Measurements from ENCODE around the gene ZNF746. TPM values are rescaled to one million over a fixed set of nuclear protein-coding genes. Genes with fewer than 3 reads are reported as not detected.
"Not testable (repeated sequence)": the region's sequence is repeated elsewhere in the genome, so short reads cannot be mapped to it uniquely, and the experiment has no call there.

The ZNF746 gene
- total and polyA plus RNA-seq, 12 donors = 5.7 to 32.2 (median 16.3) TPM

DNA sequence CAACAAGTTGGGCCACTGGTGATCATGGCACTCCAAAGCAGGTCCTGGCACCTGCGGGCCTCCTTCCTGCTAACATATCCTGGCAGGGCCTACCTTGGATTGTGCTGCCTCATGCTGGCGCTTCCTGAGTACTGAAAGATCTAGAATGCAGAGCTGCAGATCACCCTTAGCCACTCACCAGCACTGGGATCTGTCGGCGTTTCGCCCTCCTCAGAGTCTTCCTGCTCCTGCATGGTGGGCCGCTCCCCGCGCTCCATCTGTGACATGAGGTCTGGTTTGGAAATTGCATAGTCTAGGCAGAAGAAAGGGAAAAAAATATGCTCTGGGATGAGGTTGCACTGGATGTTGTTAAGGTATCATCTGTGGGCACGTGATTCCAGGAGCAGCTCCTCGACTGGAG is 46.8 kb downstream of the ZNF746 start:
- no peaks in the 10 kb centered on the region for H3K9me3 ChIP-seq (replicated peaks in 1 of 3)
- H3K4me3 ChIP-seq = no peak overlapping the region
- no peaks in the 10 kb centered on the region for H3K27me3 ChIP-seq
- no peak overlapping the region for H3K27ac ChIP-seq
- intact Hi-C loops (cut with DNase I) = no loop called here
- DNase-seq = peak in 1 of 7 donors; percentile 24
- no peaks in the 10 kb centered on the region for H3K4me1 ChIP-seq (replicated peaks in 1 of 2)
- no peak for TF ChIP-seq POLR2A (IDR thresholded peaks at IDR 0.05)
- H3K36me3 ChIP-seq (replicated peaks in 1 of 2) = peaks cover 0 to 81% of the 10 kb centered on the region in 2 donors
- 94 to 96% (median 96%) methylated on average over 10 of the region's 10 CpGs for WGBS, 4 donors

DNA sequence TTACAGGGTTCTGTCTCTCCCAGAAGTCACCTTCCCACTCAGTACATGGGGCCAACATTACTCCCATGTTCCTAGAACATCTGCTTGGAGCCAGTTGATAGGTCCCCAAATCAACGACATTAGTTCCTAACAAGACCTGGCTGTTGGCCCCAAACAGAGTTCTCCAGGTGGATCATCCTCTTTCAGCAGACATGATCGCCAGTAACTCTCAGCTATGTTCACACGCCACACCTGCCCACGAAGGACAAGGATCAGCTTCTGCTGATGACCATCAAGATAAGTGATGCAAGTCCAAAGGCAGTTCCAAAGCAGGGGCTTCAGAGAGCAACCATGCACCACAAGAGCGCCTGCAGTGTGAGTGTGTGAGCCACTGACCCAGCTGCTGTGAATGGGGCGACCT is 47.7 kb downstream of the ZNF746 start:
- Histone ChIP-seq H3K9me3 (replicated peaks in 1 of 3) (no peaks in the 10 kb centered on the region), H3K27me3 (no peaks in the 10 kb centered on the region), H3K4me3 (no peak overlapping the region), H3K27ac (no peak overlapping the region), H3K4me1 (replicated peaks in 1 of 2) (no peaks in the 10 kb centered on the region), H3K36me3 (replicated peaks in 1 of 2) (peaks cover 0 to 80% of the 10 kb centered on the region in 2 donors)
- WGBS, 4 donors = 93 to 95% (median 94%) methylated on average over 6 of the region's 6 CpGs
- intact Hi-C loops (cut with DNase I) = no loop called here
- DNase-seq = no peak
- TF ChIP-seq, protein P1, sequence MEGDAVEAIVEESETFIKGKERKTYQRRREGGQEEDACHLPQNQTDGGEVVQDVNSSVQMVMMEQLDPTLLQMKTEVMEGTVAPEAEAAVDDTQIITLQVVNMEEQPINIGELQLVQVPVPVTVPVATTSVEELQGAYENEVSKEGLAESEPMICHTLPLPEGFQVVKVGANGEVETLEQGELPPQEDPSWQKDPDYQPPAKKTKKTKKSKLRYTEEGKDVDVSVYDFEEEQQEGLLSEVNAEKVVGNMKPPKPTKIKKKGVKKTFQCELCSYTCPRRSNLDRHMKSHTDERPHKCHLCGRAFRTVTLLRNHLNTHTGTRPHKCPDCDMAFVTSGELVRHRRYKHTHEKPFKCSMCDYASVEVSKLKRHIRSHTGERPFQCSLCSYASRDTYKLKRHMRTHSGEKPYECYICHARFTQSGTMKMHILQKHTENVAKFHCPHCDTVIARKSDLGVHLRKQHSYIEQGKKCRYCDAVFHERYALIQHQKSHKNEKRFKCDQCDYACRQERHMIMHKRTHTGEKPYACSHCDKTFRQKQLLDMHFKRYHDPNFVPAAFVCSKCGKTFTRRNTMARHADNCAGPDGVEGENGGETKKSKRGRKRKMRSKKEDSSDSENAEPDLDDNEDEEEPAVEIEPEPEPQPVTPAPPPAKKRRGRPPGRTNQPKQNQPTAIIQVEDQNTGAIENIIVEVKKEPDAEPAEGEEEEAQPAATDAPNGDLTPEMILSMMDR (IDR thresholded peaks at IDR 0.05) = no peak
- TF ChIP-seq POLR2A (IDR thresholded peaks at IDR 0.05) = no peak

DNA sequence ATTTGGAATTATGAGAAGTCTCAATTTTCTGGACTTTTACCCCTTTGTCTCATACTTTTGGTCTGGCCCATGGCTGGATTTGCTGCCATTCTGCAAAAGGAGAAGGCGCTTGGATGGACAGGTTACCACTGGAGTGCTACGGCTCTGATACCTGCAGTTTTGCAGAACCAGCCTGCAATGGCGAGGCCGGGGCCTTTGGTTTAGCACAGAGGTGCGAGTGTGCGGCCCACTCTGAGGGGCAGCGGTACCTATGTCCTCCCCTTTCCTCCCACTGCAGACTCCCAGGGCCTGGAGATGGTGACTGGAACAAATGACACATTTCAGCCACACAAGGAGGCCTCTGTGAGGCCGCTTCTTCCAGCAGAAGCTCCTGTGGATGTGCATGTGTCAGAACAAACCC is 48.6 kb downstream of the ZNF746 start:
- 84 to 97% (median 91%) methylated on average over 7 to 8 of the region's 8 CpGs for WGBS, 4 donors
- H3K4me1 ChIP-seq (replicated peaks in 1 of 2) = no peaks in the 10 kb centered on the region
- TF ChIP-seq, protein P1 (IDR thresholded peaks at IDR 0.05) = no peak
- no peak for TF ChIP-seq POLR2A (IDR thresholded peaks at IDR 0.05)
- peaks cover 0 to 76% of the 10 kb centered on the region in 2 donors for H3K36me3 ChIP-seq (replicated peaks in 1 of 2)
- no peak overlapping the region for H3K27ac ChIP-seq
- intact Hi-C loops (cut with DNase I) = no loop called here
- H3K4me3 ChIP-seq = no peak overlapping the region
- H3K9me3 ChIP-seq (replicated peaks in 1 of 3) = no peaks in the 10 kb centered on the region
- no peaks in the 10 kb centered on the region for H3K27me3 ChIP-seq
- DNase-seq = no peak

DNA sequence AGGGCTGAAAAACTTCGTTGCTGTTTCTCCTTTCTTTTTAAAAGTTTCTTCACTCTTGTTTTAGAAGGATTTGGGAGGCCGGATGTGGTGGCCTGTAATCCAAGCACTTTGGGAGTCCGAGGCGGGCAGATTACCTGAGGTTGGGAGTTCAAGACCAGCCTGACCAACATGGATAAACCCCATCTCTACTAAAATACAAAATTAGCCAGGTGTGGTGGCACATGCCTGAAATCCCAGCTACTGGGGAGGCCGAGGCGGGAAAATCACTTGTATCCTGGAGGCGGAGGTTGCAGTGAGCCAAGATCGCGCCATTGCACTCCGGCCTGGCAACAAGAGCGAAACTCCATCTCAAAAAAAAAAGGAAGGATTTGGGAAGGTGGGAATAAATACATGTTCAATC is 51.6 kb downstream of the ZNF746 start:
- H3K4me3 ChIP-seq; DNase-seq; H3K9me3 ChIP-seq (replicated peaks in 1 of 3); H3K27me3 ChIP-seq; H3K27ac ChIP-seq; H3K4me1 ChIP-seq (replicated peaks in 1 of 2); intact Hi-C loops (cut with DNase I): not testable (repeated sequence)
- H3K36me3 ChIP-seq (replicated peaks in 1 of 2) = peaks cover 0 to 58% of the 10 kb centered on the region in 2 donors
- 94 to 97% (median 96%) methylated on average over 11 of the region's 11 CpGs for WGBS, 4 donors

DNA sequence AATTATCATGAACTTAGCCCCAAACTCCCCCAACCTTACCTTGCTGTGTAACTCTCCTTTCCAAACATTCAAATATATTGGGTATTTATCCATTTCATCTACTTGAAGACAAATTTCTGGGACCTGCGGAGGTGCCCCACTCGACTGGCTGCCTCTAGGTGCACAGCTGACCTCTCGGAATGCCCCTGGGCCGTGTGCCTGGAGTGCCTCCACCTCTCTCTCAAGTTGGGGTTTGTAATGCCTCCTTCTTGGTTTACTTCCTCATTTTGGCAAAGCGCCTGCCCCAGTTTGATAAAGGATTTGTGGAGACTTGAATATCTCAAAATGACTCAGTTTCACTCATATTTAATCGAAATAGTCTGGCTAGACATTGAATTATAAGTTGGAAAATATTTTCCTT is 53.3 kb downstream of the ZNF746 start:
- Histone ChIP-seq H3K4me1 (replicated peaks in 1 of 2) (no peaks in the 10 kb centered on the region), H3K27ac (no peak overlapping the region), H3K27me3 (no peaks in the 10 kb centered on the region), H3K36me3 (replicated peaks in 1 of 2) (peaks cover 0 to 40% of the 10 kb centered on the region in 2 donors), H3K4me3 (no peak overlapping the region), H3K9me3 (replicated peaks in 1 of 3) (no peaks in the 10 kb centered on the region)
- 84 to 86% (median 85%) methylated on average over 6 of the region's 6 CpGs for WGBS, 4 donors
- no peak for DNase-seq
- intact Hi-C loops (cut with DNase I) = no loop called here
- TF ChIP-seq, protein P1 (IDR thresholded peaks at IDR 0.05) = no peak
- TF ChIP-seq POLR2A (IDR thresholded peaks at IDR 0.05) = no peak

All from adrenal gland (tissue), 12 donors.